ENCODE results near the gene SGSM1. TPM values are rescaled to one million over a fixed set of nuclear protein-coding genes. Genes with fewer than 3 reads are reported as not detected.

SGSM1 gene
- total and polyA plus RNA-seq, 2 donors from 2014 or later, result 3.6 to 4.7 TPM

DNA sequence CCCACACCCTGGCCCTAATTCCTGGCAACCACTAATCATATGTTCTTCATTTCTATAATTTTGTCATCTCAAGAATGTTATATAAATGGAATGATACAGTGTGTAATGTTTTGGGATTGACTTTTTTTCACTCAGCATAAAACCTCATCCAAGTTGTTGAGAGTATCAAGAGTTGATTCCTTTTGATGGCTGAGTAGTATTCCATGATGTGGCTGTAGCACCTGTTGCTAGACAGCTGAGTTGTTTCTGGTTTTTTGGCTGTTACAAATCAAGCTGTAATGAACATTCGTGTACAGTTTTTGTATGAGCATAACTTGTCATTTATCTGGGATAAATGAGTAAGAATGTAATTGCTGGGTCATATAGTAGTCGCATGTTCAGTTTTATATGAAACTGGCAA, 81.2 kb downstream of the SGSM1 start:
- Histone ChIP-seq H3K4me1 (ENCODE audit: control insufficient read depth in 2 of 3, insufficient read depth in 2 of 3, low read depth in 1 of 3, low read length in 3 of 3) (no peaks in the 10 kb centered on the region), H3K27ac (ENCODE audit: low read depth in 2 of 2, low read length in 2 of 2) (no peak overlapping the region), H3K9me3 (ENCODE audit: control insufficient read depth in 2 of 3, insufficient read depth in 1 of 3, low read length in 3 of 3) (no peaks in the 10 kb centered on the region), H3K4me3 (ENCODE audit: low read length in 3 of 3) (no peak overlapping the region), H3K36me3 (ENCODE audit: control insufficient read depth in 2 of 3, insufficient read depth in 3 of 3, low read length in 3 of 3) (no peaks in the 10 kb centered on the region), H3K27me3 (ENCODE audit: control insufficient read depth, insufficient read depth, low read length) (no peaks in the 10 kb centered on the region), H3K9ac (ENCODE audit: low read length in 3 of 3) (no peak overlapping the region)
- intact Hi-C loops (cut with DNase I), result no loop called here
- no peak for DNase-seq
- FAIRE-seq, result no peak
- TF ChIP-seq, protein P1, sequence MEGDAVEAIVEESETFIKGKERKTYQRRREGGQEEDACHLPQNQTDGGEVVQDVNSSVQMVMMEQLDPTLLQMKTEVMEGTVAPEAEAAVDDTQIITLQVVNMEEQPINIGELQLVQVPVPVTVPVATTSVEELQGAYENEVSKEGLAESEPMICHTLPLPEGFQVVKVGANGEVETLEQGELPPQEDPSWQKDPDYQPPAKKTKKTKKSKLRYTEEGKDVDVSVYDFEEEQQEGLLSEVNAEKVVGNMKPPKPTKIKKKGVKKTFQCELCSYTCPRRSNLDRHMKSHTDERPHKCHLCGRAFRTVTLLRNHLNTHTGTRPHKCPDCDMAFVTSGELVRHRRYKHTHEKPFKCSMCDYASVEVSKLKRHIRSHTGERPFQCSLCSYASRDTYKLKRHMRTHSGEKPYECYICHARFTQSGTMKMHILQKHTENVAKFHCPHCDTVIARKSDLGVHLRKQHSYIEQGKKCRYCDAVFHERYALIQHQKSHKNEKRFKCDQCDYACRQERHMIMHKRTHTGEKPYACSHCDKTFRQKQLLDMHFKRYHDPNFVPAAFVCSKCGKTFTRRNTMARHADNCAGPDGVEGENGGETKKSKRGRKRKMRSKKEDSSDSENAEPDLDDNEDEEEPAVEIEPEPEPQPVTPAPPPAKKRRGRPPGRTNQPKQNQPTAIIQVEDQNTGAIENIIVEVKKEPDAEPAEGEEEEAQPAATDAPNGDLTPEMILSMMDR (IDR thresholded peaks at IDR 0.05; ENCODE audit: borderline replicate concordance, extremely low read depth, insufficient read depth), result no peak

DNA sequence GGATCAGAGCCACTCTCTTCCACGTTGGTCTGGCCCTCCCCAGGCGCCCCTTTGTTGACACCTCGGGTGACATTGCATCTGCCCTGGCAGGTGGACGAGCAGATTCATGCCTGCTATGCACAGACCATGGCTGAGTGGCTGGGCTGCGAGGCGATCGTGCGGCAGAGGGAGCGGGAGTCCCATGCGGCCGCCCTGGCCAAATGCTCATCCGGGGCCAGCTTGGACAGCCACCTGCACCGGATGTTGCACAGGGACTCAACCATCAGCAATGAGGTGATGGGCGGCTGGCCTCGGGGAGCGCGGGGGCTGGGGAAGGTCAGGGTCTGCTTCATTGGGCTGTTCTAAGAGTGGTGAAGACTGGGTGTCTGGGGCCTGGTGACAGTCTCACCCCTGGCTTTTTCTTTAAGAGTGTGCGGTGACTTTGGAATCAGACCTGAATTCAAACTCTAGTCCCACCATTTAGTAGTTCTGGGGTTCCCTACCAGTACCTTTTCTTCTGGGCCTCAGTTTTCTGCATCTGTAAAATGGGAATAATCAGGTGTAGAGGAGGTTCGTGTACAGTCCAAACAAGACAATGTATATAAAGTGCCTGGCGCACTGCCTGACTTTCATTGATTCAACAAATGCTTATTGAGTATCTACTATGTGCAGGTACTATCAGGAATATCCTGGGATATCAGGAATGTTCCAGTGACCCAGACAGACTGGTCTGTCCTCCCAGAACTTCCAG, 87.5 kb downstream of the SGSM1 start:
- FAIRE-seq (no peak), DNase-seq (peak in 1 of 5 donors; percentile 77)
- Histone ChIP-seq H3K9ac (ENCODE audit: low read length in 3 of 3) (no peak overlapping the region), H3K9me3 (ENCODE audit: control insufficient read depth in 2 of 3, insufficient read depth in 1 of 3, low read length in 3 of 3) (no peaks in the 10 kb centered on the region), H3K27me3 (ENCODE audit: control insufficient read depth, insufficient read depth, low read length) (no peaks in the 10 kb centered on the region), H3K27ac (ENCODE audit: low read depth in 2 of 2, low read length in 2 of 2) (peak overlapping the region; percentile 52 to 84), H3K4me3 (ENCODE audit: low read length in 3 of 3) (no peak overlapping the region), H3K4me1 (ENCODE audit: control insufficient read depth in 2 of 3, insufficient read depth in 2 of 3, low read depth in 1 of 3, low read length in 3 of 3) (peaks cover 0 to 7% (median 3%) of the 10 kb centered on the region in 3 donors), H3K36me3 (ENCODE audit: control insufficient read depth in 2 of 3, insufficient read depth in 3 of 3, low read length in 3 of 3) (no peaks in the 10 kb centered on the region)
- TF ChIP-seq, protein P1 (IDR thresholded peaks at IDR 0.05; ENCODE audit: borderline replicate concordance, extremely low read depth, insufficient read depth), result no peak
- intact Hi-C loops (cut with DNase I), result no loop called here

DNA sequence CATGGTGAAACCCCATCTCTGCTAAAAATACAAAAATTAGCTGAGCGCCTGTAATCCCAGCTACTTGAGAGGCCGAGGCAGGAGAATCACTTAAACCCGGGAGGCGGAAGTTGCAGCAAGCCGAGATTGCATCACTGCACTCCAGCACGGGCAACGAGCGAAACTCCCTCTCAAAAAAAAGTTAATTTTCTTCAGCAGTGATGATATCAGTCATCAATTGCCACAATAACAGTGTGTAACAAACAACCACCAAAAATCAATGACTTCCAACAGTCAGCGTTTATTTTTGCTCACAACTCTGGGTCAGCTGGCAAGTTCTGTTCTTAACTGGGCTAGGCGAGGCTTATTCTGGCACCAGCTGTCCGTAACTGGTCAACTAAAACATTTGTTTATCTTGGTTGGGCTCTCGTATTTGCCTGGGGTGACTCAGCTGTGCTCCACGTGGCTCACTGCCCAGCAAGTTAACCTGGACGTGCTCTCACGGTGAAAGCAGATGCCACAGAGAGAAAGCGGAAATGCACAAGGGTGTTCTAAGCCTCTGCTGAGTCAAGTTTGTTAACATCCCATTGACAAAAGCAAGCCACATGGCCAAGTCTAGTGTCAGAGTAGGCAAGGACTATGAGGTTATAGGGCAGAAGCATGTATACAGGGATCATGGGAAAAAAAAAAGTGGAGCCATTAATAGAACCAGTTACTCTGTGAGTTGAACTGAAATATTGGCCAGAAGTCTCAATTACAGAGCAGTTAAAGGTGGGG, 88.4 kb downstream of the SGSM1 start:
- FAIRE-seq (peak; percentile 95), DNase-seq (peak; percentile 56 to 95 (median 68))
- Histone ChIP-seq H3K9ac (ENCODE audit: low read length in 3 of 3) (no peak overlapping the region), H3K27me3 (ENCODE audit: control insufficient read depth, insufficient read depth, low read length) (no peaks in the 10 kb centered on the region), H3K4me3 (ENCODE audit: low read length in 3 of 3) (peak overlapping the region in 1 of 3 donors; percentile 13), H3K9me3 (ENCODE audit: control insufficient read depth in 2 of 3, insufficient read depth in 1 of 3, low read length in 3 of 3) (no peaks in the 10 kb centered on the region), H3K27ac (ENCODE audit: low read depth in 2 of 2, low read length in 2 of 2) (peak overlapping the region; percentile 52 to 84), H3K36me3 (ENCODE audit: control insufficient read depth in 2 of 3, insufficient read depth in 3 of 3, low read length in 3 of 3) (no peaks in the 10 kb centered on the region), H3K4me1 (ENCODE audit: control insufficient read depth in 2 of 3, insufficient read depth in 2 of 3, low read depth in 1 of 3, low read length in 3 of 3) (peaks cover 0 to 7% (median 3%) of the 10 kb centered on the region in 3 donors)
- TF ChIP-seq, protein P1 (IDR thresholded peaks at IDR 0.05; ENCODE audit: borderline replicate concordance, extremely low read depth, insufficient read depth), result no peak
- intact Hi-C loops (cut with DNase I), result no loop called here
